GM21717 (cell line): Measurements from ENCODE around the gene ZNF100.
"Not testable (repeated sequence)": the region's sequence is repeated elsewhere in the genome, so short reads cannot be mapped to it uniquely, and the experiment has no call there.

Experiments
- ATAC-seq: cut with Tn5 transposase; IDR thresholded peaks from one replicate; pipeline ENCODE4 v1.9.1; 2021; ENCODE audit warnings: mild to moderate bottlenecking, moderate library complexity; ENCODE audit not compliant: unreplicated experiment

ZNF100 gene

GRCh38 chr19:21705393-21705792 lies 62.0 kb downstream of the ZNF100 start:
- no peak for ATAC-seq

GRCh38 chr19:21704320-21704719 lies 63.1 kb downstream of the ZNF100 start:
- ATAC-seq, result no peak

- ATAC-seq, result no peak
Measured at GRCh38 chr19:21699197-21699596, 68.2 kb downstream of the ZNF100 start.

- no peak for ATAC-seq
Measured at GRCh38 chr19:21698215-21698614, 69.2 kb downstream of the ZNF100 start.

GRCh38 chr19:21697698-21698097 lies 69.7 kb downstream of the ZNF100 start:
- ATAC-seq, result no peak

GRCh38 chr19:21694171-21694906 lies 73.0 kb downstream of the ZNF100 start:
- no peak for ATAC-seq

GRCh38 chr19:21693399-21693798 lies 74.0 kb downstream of the ZNF100 start:
- ATAC-seq, result no peak

- no peak for ATAC-seq
Measured at GRCh38 chr19:21691661-21692060, 75.7 kb downstream of the ZNF100 start.

- ATAC-seq, result no peak
Measured at GRCh38 chr19:21688464-21688863, 78.9 kb downstream of the ZNF100 start.

GRCh38 chr19:21680671-21681070 lies 86.7 kb downstream of the ZNF100 start:
- no peak for ATAC-seq

GRCh38 chr19:21680026-21680425 lies 87.4 kb downstream of the ZNF100 start:
- ATAC-seq, result no peak

GRCh38 chr19:21677696-21678418 lies 89.5 kb downstream of the ZNF100 start:
- ATAC-seq, result no peak

GRCh38 chr19:21674454-21674853 lies 92.9 kb downstream of the ZNF100 start:
- ATAC-seq, result no peak

- not testable (repeated sequence) for ATAC-seq
Measured at GRCh38 chr19:21673479-21673878, 93.9 kb downstream of the ZNF100 start.
